A673 (cell line): ENCODE data around the gene POSTN. TPM values are rescaled to one million over a fixed set of nuclear protein-coding genes. Genes with fewer than 3 reads are reported as not detected.

Source experiments
- BruUV-seq: library from RNA; stranded (reverse); fragments of 400-500 nt; replicated peaks from 2 replicates; lab custom pipeline; 2021; lab: Mats Ljungman, UMichigan
- CTCF ChIA-PET: fragments of 300-600 bp; sonication (Branson Sonifier 250); formaldehyde crosslinking; loops from one replicate; lab custom pipeline; 2022; ENCODE audit warnings: antibody characterized with exemption; lab: Charles Lee
- POLR2A ChIA-PET: fragments of 300-600 bp; sonication (Branson Sonifier 250); formaldehyde crosslinking; loops from one replicate; lab custom pipeline; 2022; ENCODE audit warnings: antibody characterized with exemption; ENCODE audit not compliant: low non-redundant PET; lab: Charles Lee
- DNase-seq: peaks from one replicate; pipeline ENCODE4 v3.0.0-alpha.2; 2015; ENCODE audit warnings: low spot score
- H3K27ac ChIP-seq: fragments of 200-600 bp; sonication (generic); 2 replicates; pipeline ENCODE4 v1.5.1; 2016; ENCODE audit warnings: mixed run types, low read depth, mild to moderate bottlenecking, mixed read lengths, antibody characterized with exemption, low read length; ENCODE audit not compliant: poor library complexity, severe bottlenecking
- H3K27me3 ChIP-seq: fragments of 200-600 bp; sonication (generic); replicated peaks from 2 replicates; pipeline ENCODE4 v1.6.1; 2017; ENCODE audit warnings: mixed run types, low read depth, mild to moderate bottlenecking, mixed read lengths, antibody characterized with exemption, low read length; ENCODE audit not compliant: insufficient read depth, poor library complexity
- H3K36me3 ChIP-seq: fragments of 200-600 bp; sonication (generic); 2 replicates; pipeline ENCODE4 v1.6.1; 2016; ENCODE audit warnings: mixed run types, mild to moderate bottlenecking, mixed read lengths, antibody characterized with exemption, low read length; ENCODE audit not compliant: insufficient read depth, poor library complexity, severe bottlenecking
- H3K4me1 ChIP-seq: fragments of 200-600 bp; sonication (generic); 2 replicates; pipeline ENCODE4 v1.6.1; 2017; ENCODE audit warnings: mixed run types, mild to moderate bottlenecking, mixed read lengths, antibody characterized with exemption, low read length; ENCODE audit not compliant: insufficient read depth, poor library complexity, severe bottlenecking
- H3K4me3 ChIP-seq: fragments of 200-600 bp; sonication (generic); 2 replicates; pipeline ENCODE4 v1.5.1; 2016; ENCODE audit warnings: low read depth, mixed run types, mild to moderate bottlenecking, mixed read lengths, low read length; ENCODE audit not compliant: poor library complexity, severe bottlenecking
- H3K9me3 ChIP-seq: fragments of 200-600 bp; sonication (generic); 2 replicates; pipeline ENCODE4 v1.6.1; 2016; ENCODE audit warnings: mixed run types, low read depth, mild to moderate bottlenecking, mixed read lengths, antibody characterized with exemption, low read length; ENCODE audit not compliant: poor library complexity, severe bottlenecking
- EZH2 ChIP-seq: fragments of 200-600 bp; sonication (generic); IDR thresholded peaks from 2 replicates; pipeline ENCODE4 v1.6.1; 2017; ENCODE audit warnings: borderline replicate concordance, low read depth, mild to moderate bottlenecking, mixed read lengths, antibody characterized with exemption, low read length; ENCODE audit not compliant: poor library complexity, severe bottlenecking
- intact Hi-C: fragments of 100-400 bp; cut with micrococcal nuclease; formaldehyde crosslinking; loops from one replicate; pipeline ENCODE4 v1.10.0; 2022; ENCODE audit not compliant: unreplicated experiment
- total RNA-seq: library from RNA; stranded (reverse); gene quantifications from 2 replicates; pipeline ENCODE4 v1.2.3, GENCODE V29; 2021
- TF ChIP-seq, protein P1 (sequence below): fragments of 300-800, 200-600 bp; sonication (generic); conservative IDR thresholded peaks from 2 replicates; pipeline ENCODE4 v1.5.1; 2017; ENCODE audit warnings: low read depth, mild to moderate bottlenecking, antibody characterized with exemption, low read length, moderate library complexity, mixed read lengths

The POSTN gene
- total RNA-seq, 1 experiment from 2014 or later = 1.8 TPM

- no peak overlapping the region for H3K4me3 ChIP-seq
- CTCF ChIA-PET = no interaction called here
- no peak overlapping the region for H3K27ac ChIP-seq
- H3K4me1 ChIP-seq = no peaks in the 10 kb centered on the region
- H3K27me3 ChIP-seq = peaks cover 3% of the 10 kb centered on the region
- TF ChIP-seq, protein P1, sequence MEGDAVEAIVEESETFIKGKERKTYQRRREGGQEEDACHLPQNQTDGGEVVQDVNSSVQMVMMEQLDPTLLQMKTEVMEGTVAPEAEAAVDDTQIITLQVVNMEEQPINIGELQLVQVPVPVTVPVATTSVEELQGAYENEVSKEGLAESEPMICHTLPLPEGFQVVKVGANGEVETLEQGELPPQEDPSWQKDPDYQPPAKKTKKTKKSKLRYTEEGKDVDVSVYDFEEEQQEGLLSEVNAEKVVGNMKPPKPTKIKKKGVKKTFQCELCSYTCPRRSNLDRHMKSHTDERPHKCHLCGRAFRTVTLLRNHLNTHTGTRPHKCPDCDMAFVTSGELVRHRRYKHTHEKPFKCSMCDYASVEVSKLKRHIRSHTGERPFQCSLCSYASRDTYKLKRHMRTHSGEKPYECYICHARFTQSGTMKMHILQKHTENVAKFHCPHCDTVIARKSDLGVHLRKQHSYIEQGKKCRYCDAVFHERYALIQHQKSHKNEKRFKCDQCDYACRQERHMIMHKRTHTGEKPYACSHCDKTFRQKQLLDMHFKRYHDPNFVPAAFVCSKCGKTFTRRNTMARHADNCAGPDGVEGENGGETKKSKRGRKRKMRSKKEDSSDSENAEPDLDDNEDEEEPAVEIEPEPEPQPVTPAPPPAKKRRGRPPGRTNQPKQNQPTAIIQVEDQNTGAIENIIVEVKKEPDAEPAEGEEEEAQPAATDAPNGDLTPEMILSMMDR = no peak
- no peak for TF ChIP-seq EZH2
- intact Hi-C loops = no loop called here
- BruUV-seq = no TSS peak
- DNase-seq = no peak
- H3K9me3 ChIP-seq = no peaks in the 10 kb centered on the region
- POLR2A ChIA-PET = no interaction called here
- H3K36me3 ChIP-seq = no peaks in the 10 kb centered on the region
These were observed 22.0 kb downstream of the POSTN start for GRCh38 chr13:37576601-37577000.

DNA sequence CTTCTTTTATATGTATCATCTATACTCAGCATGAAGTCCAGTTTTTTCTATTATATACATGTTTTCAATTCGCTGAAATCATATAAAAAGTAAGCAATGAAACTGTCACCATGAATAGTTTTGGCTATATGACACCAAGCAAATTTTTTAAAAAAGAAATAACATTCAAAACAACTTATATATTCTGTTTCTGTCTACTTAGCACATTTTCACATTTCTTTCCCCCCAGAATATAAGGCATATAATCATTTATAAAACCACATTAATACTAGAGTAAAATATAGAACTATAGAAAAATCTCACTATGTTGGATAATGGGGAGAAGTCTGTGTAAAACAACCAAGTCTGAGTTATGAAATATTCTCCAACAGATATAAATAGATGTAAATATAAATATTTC, 33.1 kb downstream of the POSTN start:
- no peak overlapping the region for H3K4me3 ChIP-seq
- H3K4me1 ChIP-seq = no peaks in the 10 kb centered on the region
- no peaks in the 10 kb centered on the region for H3K27me3 ChIP-seq
- H3K9me3 ChIP-seq = no peaks in the 10 kb centered on the region
- TF ChIP-seq EZH2 = no peak
- TF ChIP-seq, protein P1 = no peak
- POLR2A ChIA-PET = no interaction called here
- no peak overlapping the region for H3K27ac ChIP-seq
- intact Hi-C loops = no loop called here
- no peak for DNase-seq
- no peaks in the 10 kb centered on the region for H3K36me3 ChIP-seq
- CTCF ChIA-PET = no interaction called here
- no TSS peak for BruUV-seq

GRCh38 chr13:37561031-37561430, 37.5 kb downstream of the POSTN start:
- Histone ChIP-seq H3K4me1 (no peaks in the 10 kb centered on the region), H3K4me3 (no peak overlapping the region), H3K9me3 (peaks cover 5% of the 10 kb centered on the region), H3K36me3 (no peaks in the 10 kb centered on the region), H3K27me3 (no peaks in the 10 kb centered on the region), H3K27ac (no peak overlapping the region)
- intact Hi-C loops = no loop called here
- BruUV-seq = no TSS peak
- no peak for TF ChIP-seq EZH2
- TF ChIP-seq, protein P1 = no peak
- POLR2A ChIA-PET = no interaction called here
- no peak for DNase-seq
- CTCF ChIA-PET = no interaction called here
